Neuron (in vitro differentiated cells): Measurements from ENCODE around the gene ADAT3.

Experiments
- H2AFZ ChIP-seq: one replicate; pipeline ENCODE4 v1.6.1; 2013; ENCODE audit warnings: low read depth, mild to moderate bottlenecking, inconsistent platforms, low read length, moderate library complexity
- H3K27me3 ChIP-seq: one replicate; pipeline ENCODE4 v1.6.1; 2013; ENCODE audit warnings: low read length; ENCODE audit not compliant: insufficient read depth
- H3K36me3 ChIP-seq: one replicate; pipeline ENCODE4 v1.6.1; 2013; ENCODE audit warnings: low read length; ENCODE audit not compliant: insufficient read depth
- H3K4me1 ChIP-seq: one replicate; pipeline ENCODE4 v1.6.1; 2013; ENCODE audit warnings: low read length; ENCODE audit not compliant: insufficient read depth
- H3K4me3 ChIP-seq: 2 replicates; pipeline ENCODE4 v1.5.1; 2013; ENCODE audit warnings: mild to moderate bottlenecking, low read length, moderate library complexity
- H3K9me3 ChIP-seq: one replicate; pipeline ENCODE4 v1.6.1; 2013; ENCODE audit warnings: low read length

The ADAT3 gene

DNA sequence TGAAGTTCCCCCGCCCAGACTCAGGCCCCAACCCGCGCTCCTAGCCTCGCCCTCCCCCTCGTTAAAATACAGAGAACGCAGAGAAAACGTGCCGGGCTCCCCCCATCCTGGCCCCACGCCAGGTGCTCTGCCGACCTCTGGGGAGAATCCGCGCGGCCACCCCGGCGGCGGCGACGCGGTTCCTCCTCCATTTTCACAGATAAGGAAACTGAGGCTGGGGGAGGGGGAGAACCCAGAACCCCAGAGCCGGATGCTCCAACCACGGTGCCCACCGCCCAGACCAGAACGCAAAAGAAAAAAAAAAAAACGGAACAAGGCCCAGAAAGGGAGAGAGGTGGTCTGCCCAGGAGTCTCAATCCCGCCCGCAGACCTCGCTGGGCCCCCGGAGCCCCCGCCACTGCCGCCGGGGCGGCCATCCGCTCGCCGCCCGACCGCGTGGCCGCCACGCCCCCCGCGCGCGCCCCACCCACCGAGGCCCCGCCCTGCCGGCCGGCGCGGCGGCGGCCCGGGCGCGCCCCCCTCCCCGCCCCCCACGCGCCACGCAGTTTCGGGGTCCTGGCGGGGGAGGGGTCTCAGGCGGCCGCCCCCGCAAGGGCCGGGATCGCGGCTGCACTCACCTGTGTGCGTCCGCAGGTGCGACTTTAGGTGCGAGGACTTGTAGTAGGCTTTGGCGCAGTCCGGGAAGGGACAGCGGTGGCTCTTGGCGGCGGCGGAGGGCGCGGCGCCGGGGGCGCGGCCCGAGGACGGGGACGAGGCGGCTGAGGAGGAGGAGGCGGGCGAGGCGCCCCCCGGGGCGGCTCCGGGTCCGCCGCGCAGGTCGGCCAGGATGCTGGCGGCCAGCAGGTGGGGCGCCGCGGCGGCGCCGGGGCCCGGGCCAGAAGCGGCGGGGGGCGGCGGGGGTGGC lies 42.5 kb upstream of the ADAT3 start:
- Histone ChIP-seq H3K36me3 (no peaks in the 10 kb centered on the region), H3K4me3 (peak overlapping the region; percentile 83), H2AFZ (no peak overlapping the region), H3K4me1 (peaks cover 43% of the 10 kb centered on the region), H3K27me3 (no peaks in the 10 kb centered on the region), H3K9me3 (no peaks in the 10 kb centered on the region)

DNA sequence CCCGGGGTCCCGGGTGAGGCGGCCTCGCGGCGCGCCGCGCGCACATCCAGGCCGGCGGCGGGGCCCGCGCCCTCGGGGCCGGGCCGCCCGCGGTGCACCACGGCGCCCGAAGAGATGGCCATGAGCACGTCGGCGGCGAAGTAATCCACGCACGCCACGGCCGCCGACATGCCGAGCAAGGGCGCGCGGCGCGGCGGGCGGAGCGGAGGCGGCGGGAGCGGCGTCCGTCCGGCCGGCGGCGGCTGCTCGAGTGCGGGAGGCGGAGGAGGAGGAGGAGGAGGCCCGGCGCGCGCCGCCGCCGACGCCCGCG lies 41.9 kb upstream of the ADAT3 start, which contains the start of gene KLF16:
KLF16 (minus strand) TSS at position 252 of the 310 bp plus-strand sequence; CDS start at position 170, 82 bp downstream.
- no peaks in the 10 kb centered on the region for H3K9me3 ChIP-seq
- H2AFZ ChIP-seq, result peak within 1 kb of the TSS; percentile 96
- peak within 1 kb of the TSS; percentile 83 for H3K4me3 ChIP-seq
- peaks cover 39% of the 10 kb centered on the region for H3K4me1 ChIP-seq
- no peaks in the 10 kb centered on the region for H3K27me3 ChIP-seq
- no peaks in the 10 kb centered on the region for H3K36me3 ChIP-seq

DNA sequence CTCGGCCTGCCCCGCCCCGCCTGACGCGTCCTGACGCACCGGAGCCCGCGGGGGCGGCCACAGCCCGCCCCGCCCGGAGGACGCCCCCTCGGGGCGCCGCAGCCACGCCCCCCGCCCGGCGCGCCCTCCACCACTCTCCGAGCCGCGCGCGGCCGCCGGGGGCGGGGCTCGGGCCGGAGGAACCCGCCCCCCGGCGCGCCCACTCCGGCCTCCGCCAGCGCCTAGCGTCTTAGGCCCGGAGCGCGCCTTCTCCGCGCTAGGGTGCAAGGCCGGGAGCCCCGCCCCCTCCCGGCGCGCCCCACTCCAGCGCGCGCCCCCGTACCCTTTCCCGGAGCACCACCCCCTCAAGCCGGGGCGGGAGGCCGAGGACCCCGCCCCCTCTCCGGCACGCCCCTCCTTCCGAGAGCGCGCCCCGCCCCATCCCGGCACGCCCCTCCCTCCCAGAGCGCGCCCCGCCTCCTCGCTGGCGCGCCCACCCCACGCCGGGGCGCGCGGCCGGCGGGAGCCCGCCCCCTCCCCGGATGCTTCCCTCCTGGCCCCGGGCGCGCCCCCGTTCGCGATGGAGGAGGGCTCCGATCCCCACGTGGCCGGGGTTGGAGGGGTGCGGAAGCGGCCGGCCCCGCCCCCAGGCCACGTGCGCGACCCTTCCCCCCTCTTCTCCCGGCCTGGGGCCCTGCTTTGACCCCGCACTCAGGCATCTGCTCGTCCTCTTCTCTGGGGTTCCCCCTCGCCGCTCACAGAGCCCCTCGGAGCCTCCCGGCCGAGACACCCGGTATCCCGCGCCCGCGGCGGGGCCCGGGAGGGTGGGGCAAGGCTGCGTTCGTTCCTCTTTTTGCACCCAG lies 41.3 kb upstream of the ADAT3 start:
- H3K4me1 ChIP-seq, result peaks cover 39% of the 10 kb centered on the region

DNA sequence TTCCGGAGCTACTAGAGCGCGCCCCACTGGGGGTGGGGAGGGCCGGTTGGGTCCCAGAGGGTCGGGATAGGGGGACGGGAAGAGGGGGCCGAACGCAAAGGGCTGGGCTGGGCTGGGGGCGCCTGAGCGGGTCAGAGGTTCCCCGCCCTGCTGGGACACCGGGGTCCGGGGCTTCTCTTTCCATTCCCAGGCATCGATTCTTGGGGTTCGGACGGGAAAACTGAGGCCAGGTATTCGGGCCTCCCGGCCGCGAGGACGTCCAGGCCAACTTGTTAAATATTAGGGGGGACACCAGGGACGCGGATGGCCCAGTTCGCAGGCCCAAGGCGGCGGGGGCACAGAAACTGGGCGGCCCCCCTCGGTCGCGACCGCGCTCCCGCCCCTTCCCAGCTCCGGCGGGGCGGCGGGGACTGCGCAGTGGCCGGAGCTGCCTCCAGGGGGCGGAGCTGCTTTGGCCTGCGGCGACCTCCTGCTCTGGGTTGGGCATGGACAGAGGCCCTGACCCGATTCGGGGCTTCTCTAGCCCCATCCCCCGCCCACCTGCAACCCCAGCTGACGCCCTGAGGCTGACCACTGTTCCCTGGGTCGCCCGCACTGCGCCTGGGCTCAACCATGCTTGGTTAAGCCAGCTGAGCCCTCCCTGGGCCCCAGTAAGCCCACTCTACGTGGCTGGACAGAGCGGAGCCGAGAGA lies 40.6 kb upstream of the ADAT3 start:
- no peaks in the 10 kb centered on the region for H3K9me3 ChIP-seq
- H3K4me3 ChIP-seq, result peak overlapping the region; percentile 83
- peaks cover 32% of the 10 kb centered on the region for H3K4me1 ChIP-seq
- peak overlapping the region; percentile 96 for H2AFZ ChIP-seq
- no peaks in the 10 kb centered on the region for H3K36me3 ChIP-seq
- H3K27me3 ChIP-seq, result no peaks in the 10 kb centered on the region

More for the DNA sequence above, 41.3 kb upstream of the ADAT3 start:
- Histone ChIP-seq H3K9me3 (no peaks in the 10 kb centered on the region), H2AFZ (peak overlapping the region; percentile 96), H3K4me3 (peak overlapping the region; percentile 83), H3K36me3 (no peaks in the 10 kb centered on the region), H3K27me3 (no peaks in the 10 kb centered on the region)

DNA sequence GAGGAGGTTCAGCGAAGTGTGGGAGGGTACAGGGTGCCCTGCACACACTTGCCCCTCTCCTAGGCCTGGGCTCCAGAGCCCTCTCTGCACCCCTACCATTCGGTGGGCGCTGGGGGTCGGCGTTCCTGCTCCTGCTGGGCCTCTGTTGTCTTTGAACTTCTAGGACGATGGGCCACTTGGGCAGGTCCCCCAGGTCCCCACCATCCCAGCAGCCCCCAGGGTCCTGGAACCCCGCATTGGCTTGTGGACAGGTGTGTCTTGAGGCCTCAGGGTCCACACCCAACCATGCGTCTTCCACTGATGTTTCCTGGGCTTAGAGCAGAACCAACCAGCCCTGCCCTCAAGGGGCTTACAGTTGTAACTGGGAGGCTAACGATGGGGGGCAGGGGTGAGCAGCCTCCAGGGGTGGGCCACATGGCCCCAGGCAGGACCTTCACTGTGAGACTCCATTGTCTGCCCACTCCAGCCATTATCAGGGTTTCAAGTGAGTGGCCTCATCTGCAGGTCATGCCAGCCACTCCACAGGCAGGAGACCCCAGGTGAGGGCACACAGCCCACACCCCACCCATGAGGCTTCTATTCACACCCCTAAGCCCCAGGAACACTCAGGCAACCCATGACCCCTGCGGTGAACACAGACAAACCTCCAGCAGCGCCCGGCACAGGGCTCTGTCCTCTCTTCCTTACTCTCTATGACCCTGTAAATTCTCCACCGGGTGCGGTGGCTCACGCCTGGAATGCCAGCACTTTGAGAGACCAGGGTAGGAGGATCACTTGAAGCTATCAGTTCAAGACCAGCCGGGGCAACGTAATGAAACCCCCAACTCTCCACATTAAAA lies 39.8 kb upstream of the ADAT3 start:
- peak overlapping the region; percentile 96 for H2AFZ ChIP-seq
- H3K36me3 ChIP-seq, result peaks cover 3% of the 10 kb centered on the region
- H3K9me3 ChIP-seq, result no peaks in the 10 kb centered on the region
- peaks cover 24% of the 10 kb centered on the region for H3K4me1 ChIP-seq
- no peaks in the 10 kb centered on the region for H3K27me3 ChIP-seq
- peak overlapping the region; percentile 83 for H3K4me3 ChIP-seq

DNA sequence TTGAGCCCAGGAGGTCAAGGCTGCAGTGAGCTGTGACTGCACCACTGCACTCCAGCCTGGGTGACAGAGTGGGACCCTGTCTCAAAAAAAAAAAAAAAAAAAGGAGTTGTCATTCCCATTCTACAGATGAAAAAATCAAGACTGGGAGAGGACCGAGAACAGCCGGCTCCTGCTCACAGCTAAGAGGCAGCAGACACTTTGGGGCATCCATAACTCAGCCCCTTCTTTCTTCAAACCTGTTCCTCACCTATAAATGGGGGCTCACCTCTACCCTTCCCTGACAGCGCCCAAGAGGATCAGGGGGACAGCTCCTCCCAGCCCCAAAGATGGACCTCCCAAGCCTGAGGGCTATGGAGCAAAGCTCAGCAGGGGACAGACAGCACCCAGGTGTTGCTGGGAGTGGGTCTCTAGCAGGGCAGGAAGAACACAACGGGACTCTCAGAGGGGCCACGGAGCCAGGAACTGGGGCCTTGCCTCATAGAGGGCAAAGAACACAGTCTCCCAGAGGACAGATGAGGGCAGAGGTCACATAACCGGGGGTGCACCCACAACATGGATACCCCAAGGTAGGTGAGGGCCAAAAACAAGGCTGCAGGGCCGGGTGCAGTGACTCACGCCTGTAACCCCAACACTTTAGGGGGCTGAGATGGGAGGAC lies 38.4 kb upstream of the ADAT3 start:
- Histone ChIP-seq H2AFZ (no peak overlapping the region), H3K27me3 (no peaks in the 10 kb centered on the region), H3K4me3 (no peak overlapping the region), H3K4me1 (peaks cover 10% of the 10 kb centered on the region), H3K36me3 (peaks cover 8% of the 10 kb centered on the region), H3K9me3 (no peaks in the 10 kb centered on the region)

DNA sequence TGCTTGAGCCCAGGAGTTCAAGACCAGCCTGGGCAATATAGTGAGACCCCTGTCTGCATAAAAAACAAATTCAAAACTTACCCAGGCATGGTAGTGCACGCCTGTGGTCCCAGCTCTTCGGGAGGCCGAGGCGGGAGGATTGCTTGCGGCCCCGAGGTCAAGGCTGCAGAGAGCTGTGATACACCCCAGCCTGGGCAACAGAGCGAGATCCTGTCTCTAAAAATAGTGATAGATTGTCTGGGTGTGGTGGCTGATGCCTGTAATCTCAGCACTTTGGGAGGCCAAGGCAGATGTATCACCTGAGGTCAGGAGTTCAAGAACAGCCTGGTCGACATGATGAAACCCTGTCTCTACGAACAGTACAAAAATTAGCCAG lies 37.9 kb upstream of the ADAT3 start:
- no peak overlapping the region for H3K4me3 ChIP-seq

DNA sequence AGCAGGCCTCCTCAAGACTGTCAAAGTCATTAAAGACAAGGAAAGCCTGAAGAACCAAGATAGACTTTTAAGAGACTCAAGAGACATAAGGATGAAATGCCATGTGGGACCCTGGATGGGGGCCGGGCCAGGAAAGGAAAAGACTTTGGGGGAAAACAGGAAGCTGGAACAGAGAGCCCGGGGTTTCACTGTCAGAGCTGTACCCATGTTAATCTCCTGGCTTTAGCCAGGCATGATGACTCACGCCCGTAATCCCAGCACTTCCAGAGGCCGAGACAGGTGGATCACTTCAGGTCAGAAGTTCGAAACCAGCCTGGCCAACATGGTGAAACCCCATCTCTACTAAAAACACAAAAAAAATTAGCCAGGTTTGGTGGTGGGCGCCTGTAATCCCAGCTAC lies 36.2 kb upstream of the ADAT3 start:
- Histone ChIP-seq H3K9me3 (no peaks in the 10 kb centered on the region), H3K4me1 (peaks cover 8% of the 10 kb centered on the region), H3K36me3 (peaks cover 13% of the 10 kb centered on the region), H2AFZ (no peak overlapping the region), H3K27me3 (no peaks in the 10 kb centered on the region), H3K4me3 (no peak overlapping the region)

More for the DNA sequence above, 37.9 kb upstream of the ADAT3 start:
- H2AFZ ChIP-seq, result no peak overlapping the region
- H3K36me3 ChIP-seq, result peaks cover 8% of the 10 kb centered on the region
- no peaks in the 10 kb centered on the region for H3K27me3 ChIP-seq
- H3K4me1 ChIP-seq, result peaks cover 5% of the 10 kb centered on the region
- H3K9me3 ChIP-seq, result no peaks in the 10 kb centered on the region

DNA sequence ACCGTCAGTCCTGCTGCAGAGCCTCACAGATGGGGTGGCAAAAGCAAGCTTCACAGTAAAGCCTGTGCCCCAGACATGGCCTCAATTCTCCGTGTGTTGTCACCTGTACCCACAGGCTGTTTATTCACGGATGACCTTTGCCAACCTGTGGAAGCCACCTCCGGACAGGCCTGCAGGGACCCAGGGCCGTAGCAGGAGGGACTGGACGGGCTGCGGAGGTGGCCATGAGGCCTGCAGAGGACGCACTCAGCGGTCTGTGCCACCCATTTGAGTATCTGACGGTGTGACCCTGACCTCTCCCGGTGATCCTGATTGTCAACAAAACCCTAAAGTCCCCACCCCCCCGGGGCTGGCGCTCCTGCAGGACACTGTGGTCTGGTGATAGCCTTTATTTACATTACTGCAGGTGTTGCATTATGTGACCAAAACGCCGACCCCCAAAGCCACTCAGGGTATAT lies 34.0 kb upstream of the ADAT3 start:
- H3K9me3 ChIP-seq, result no peaks in the 10 kb centered on the region
- H3K4me3 ChIP-seq, result no peak overlapping the region
- H3K4me1 ChIP-seq, result peaks cover 16% of the 10 kb centered on the region
- H2AFZ ChIP-seq, result no peak overlapping the region
- peaks cover 13% of the 10 kb centered on the region for H3K36me3 ChIP-seq
- H3K27me3 ChIP-seq, result no peaks in the 10 kb centered on the region

DNA sequence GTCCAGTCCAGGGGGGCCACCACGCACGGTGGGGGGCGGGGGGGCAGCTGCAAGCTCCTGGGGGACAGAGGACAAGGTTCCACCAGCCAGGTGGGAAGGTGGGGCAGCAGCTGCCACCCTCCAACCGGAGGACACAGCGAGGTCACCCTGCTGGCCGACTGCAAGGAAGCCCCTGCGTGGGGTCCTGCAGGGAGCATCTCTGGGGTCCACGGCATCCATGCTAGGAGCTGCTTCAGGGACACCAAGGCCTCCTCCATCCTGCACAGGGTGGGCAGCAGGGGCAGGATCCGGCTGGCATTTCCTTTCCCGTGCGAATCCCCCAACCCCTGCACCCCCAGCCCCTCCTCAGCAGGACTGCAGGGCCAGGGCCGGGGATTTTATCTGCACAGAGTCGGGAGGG lies 33.6 kb upstream of the ADAT3 start:
- H3K27me3 ChIP-seq, result no peaks in the 10 kb centered on the region
- H3K4me1 ChIP-seq, result peaks cover 20% of the 10 kb centered on the region
- H3K36me3 ChIP-seq, result peaks cover 13% of the 10 kb centered on the region
- no peaks in the 10 kb centered on the region for H3K9me3 ChIP-seq
- H3K4me3 ChIP-seq, result no peak overlapping the region
- no peak overlapping the region for H2AFZ ChIP-seq

DNA sequence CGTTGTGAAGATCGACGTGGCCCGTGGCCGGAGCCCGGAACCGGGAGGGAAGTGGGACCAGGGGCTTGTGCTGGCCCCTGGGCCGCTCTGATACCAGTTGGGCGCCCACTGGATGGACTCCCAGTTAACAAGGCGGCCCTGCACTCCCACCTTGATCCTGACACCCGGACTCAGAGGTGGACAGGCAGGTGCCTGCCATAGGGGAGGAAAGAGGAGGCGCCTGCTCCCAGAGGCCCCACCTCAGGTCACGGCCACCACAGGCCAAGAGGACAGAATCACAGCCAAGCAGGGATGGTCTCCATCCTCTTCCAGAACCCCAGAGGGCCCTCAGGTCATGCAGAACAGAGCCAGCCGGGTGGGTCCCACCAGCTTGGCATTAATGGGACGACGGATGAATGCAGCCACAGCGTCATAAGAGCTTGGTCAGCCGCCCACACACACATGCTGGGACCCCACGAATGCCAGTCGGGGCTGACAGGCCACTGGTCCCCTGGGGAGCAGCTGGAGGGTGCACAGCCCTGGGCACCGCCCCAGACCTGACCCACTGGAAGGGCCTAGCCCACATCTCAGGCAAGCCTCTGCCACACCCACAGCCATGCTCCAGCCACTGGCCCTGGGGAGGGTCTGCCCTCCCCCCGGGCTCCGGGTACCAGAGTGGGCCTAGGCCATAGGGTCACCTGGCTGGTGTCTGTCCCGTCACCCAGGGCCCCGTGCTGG lies 32.2 kb upstream of the ADAT3 start:
- Histone ChIP-seq H2AFZ (no peak overlapping the region), H3K4me3 (no peak overlapping the region), H3K9me3 (no peaks in the 10 kb centered on the region), H3K36me3 (peaks cover 13% of the 10 kb centered on the region), H3K4me1 (peaks cover 21% of the 10 kb centered on the region), H3K27me3 (no peaks in the 10 kb centered on the region)
